ENCODE data around the gene CYP2S1. TPM values are rescaled to one million over a fixed set of nuclear protein-coding genes. Genes with fewer than 3 reads are reported as not detected.
A peak's percentile ranks its signal among the peaks of the same experiment; 100 is the strongest.
"Not testable (repeated sequence)": the region's sequence is repeated elsewhere in the genome, so short reads cannot be mapped to it uniquely, and the experiment has no call there.

CYP2S1 gene
- total RNA-seq, 1 donor = 3.0 TPM

GRCh38 chr19:41224632-41225031 is 31.6 kb downstream of the CYP2S1 start:
- no peak for DNase-seq (ENCODE audit: low read depth in 2 of 3, low spot score in 2 of 3)

- peak in 2 of 3 donors; percentile 60 to 79 for DNase-seq (ENCODE audit: low read depth in 2 of 3, low spot score in 2 of 3)
These were observed 32.4 kb downstream of the CYP2S1 start for GRCh38 chr19:41225238-41226052.

- DNase-seq (ENCODE audit: low read depth in 2 of 3, low spot score in 2 of 3) = peak in 1 of 3 donors; percentile 71
These were observed 33.2 kb downstream of the CYP2S1 start for GRCh38 chr19:41226053-41226873.

- DNase-seq (ENCODE audit: low read depth in 2 of 3, low spot score in 2 of 3) = no peak
These were observed 33.9 kb downstream of the CYP2S1 start for GRCh38 chr19:41226874-41227390.

GRCh38 chr19:41228486-41228885 is 35.5 kb downstream of the CYP2S1 start:
- DNase-seq (ENCODE audit: low read depth in 2 of 3, low spot score in 2 of 3) = no peak

- not testable (repeated sequence) for DNase-seq (ENCODE audit: low read depth in 2 of 3, low spot score in 2 of 3)
These were observed 36.3 kb downstream of the CYP2S1 start for GRCh38 chr19:41229338-41229737.

- DNase-seq (ENCODE audit: low read depth in 2 of 3, low spot score in 2 of 3) = no peak
These were observed 37.2 kb downstream of the CYP2S1 start for GRCh38 chr19:41230067-41230857.

GRCh38 chr19:41232686-41233085 is 39.7 kb downstream of the CYP2S1 start:
- DNase-seq (ENCODE audit: low read depth in 2 of 3, low spot score in 2 of 3) = no peak

- DNase-seq (ENCODE audit: low read depth in 2 of 3, low spot score in 2 of 3) = peak in 1 of 3 donors; percentile 13
These were observed 40.8 kb downstream of the CYP2S1 start for GRCh38 chr19:41233748-41234240.

GRCh38 chr19:41234512-41235168 is 41.6 kb downstream of the CYP2S1 start:
- DNase-seq (ENCODE audit: low read depth in 2 of 3, low spot score in 2 of 3) = no peak

- DNase-seq (ENCODE audit: low read depth in 2 of 3, low spot score in 2 of 3) = no peak
These were observed 42.5 kb downstream of the CYP2S1 start for GRCh38 chr19:41235480-41235879.

GRCh38 chr19:41238244-41238643 is 45.2 kb downstream of the CYP2S1 start:
- no peak for DNase-seq (ENCODE audit: low read depth in 2 of 3, low spot score in 2 of 3)

- DNase-seq (ENCODE audit: low read depth in 2 of 3, low spot score in 2 of 3) = no peak
These were observed 46.3 kb downstream of the CYP2S1 start for GRCh38 chr19:41239363-41239762.

- no peak for DNase-seq (ENCODE audit: low read depth in 2 of 3, low spot score in 2 of 3)
These were observed 47.0 kb downstream of the CYP2S1 start for GRCh38 chr19:41239961-41240574.

- DNase-seq (ENCODE audit: low read depth in 2 of 3, low spot score in 2 of 3) = no peak
These were observed 48.8 kb downstream of the CYP2S1 start for GRCh38 chr19:41241859-41242258.

GRCh38 chr19:41244117-41244516 is 51.1 kb downstream of the CYP2S1 start:
- no peak for DNase-seq (ENCODE audit: low read depth in 2 of 3, low spot score in 2 of 3)

GRCh38 chr19:41245843-41246242 is 52.8 kb downstream of the CYP2S1 start:
- DNase-seq (ENCODE audit: low read depth in 2 of 3, low spot score in 2 of 3) = no peak

GRCh38 chr19:41248895-41249294 is 55.9 kb downstream of the CYP2S1 start:
- no peak for DNase-seq (ENCODE audit: low read depth in 2 of 3, low spot score in 2 of 3)

- no peak for DNase-seq (ENCODE audit: low read depth in 2 of 3, low spot score in 2 of 3)
These were observed 56.8 kb downstream of the CYP2S1 start for GRCh38 chr19:41249707-41250423.

Data from hematopoietic multipotent progenitor cell (in vitro differentiated cells).